ENCODE data around the gene SLC6A16. TPM values are rescaled to one million over a fixed set of nuclear protein-coding genes. Genes with fewer than 3 reads are reported as not detected.
"Not testable (repeated sequence)": the region's sequence is repeated elsewhere in the genome, so short reads cannot be mapped to it uniquely, and the experiment has no call there.

SLC6A16 gene
- total and polyA plus RNA-seq, 3 donors from 2014 or later = 47.0 to 311 (median 51.9) TPM

- Histone ChIP-seq H3K27me3 (no peaks in the 10 kb centered on the region), H3K4me1 (no peaks in the 10 kb centered on the region), H3K27ac (no peak overlapping the region), H3K4me3 (no peak overlapping the region), H3K9me3 (no peaks in the 10 kb centered on the region), H3K36me3 (ENCODE audit: low read depth, missing control alignments) (no peaks in the 10 kb centered on the region)
- intact Hi-C loops (cut with DNase I; ENCODE audit: low total_unique reads) = no loop called here
- 76 to 87% methylated on average over 6 of the region's 6 CpGs for WGBS, 2 donors
- no peak for DNase-seq
- TF ChIP-seq CTCF (IDR thresholded peaks at IDR 0.05) (no peak), POLR2A (IDR thresholded peaks at IDR 0.05) (no peak)
These were observed 30.6 kb downstream of the SLC6A16 start for GRCh38 chr19:49294401-49294800.

GRCh38 chr19:49290517-49290916, 34.5 kb downstream of the SLC6A16 start:
- 89 to 95% methylated on average over 3 of the region's 3 CpGs for WGBS, 2 donors
- no peaks in the 10 kb centered on the region for H3K4me1 ChIP-seq
- no peaks in the 10 kb centered on the region for H3K36me3 ChIP-seq (ENCODE audit: low read depth, missing control alignments)
- H3K27ac ChIP-seq = no peak overlapping the region
- TF ChIP-seq CTCF (IDR thresholded peaks at IDR 0.05) (no peak), POLR2A (IDR thresholded peaks at IDR 0.05) (no peak)
- no peak for DNase-seq
- intact Hi-C loops (cut with DNase I; ENCODE audit: low total_unique reads) = no loop called here
- H3K4me3 ChIP-seq = no peak overlapping the region
- H3K9me3 ChIP-seq = no peaks in the 10 kb centered on the region
- H3K27me3 ChIP-seq = no peaks in the 10 kb centered on the region

- WGBS, 2 donors = 69 to 73% methylated on average over 2 of the region's 2 CpGs
These were observed 35.7 kb downstream of the SLC6A16 start for GRCh38 chr19:49289286-49289685.

GRCh38 chr19:49288205-49288604, 36.8 kb downstream of the SLC6A16 start:
- H3K27ac ChIP-seq; H3K4me3 ChIP-seq; H3K27me3 ChIP-seq; H3K4me1 ChIP-seq; H3K9me3 ChIP-seq; H3K36me3 ChIP-seq (ENCODE audit: low read depth, missing control alignments); DNase-seq; intact Hi-C loops (cut with DNase I; ENCODE audit: low total_unique reads): not testable (repeated sequence)
- 92 to 97% methylated on average over 2 to 4 of the region's 4 CpGs for WGBS, 2 donors

More at GRCh38 chr19:49289286-49289685, 35.7 kb downstream of the SLC6A16 start:
- H3K27ac ChIP-seq; H3K36me3 ChIP-seq (ENCODE audit: low read depth, missing control alignments); H3K4me3 ChIP-seq; H3K9me3 ChIP-seq; H3K4me1 ChIP-seq; DNase-seq; H3K27me3 ChIP-seq; intact Hi-C loops (cut with DNase I; ENCODE audit: low total_unique reads): not testable (repeated sequence)

GRCh38 chr19:49287141-49287770, 37.7 kb downstream of the SLC6A16 start:
- no peak for TF ChIP-seq POLR2A (IDR thresholded peaks at IDR 0.05)
- TF ChIP-seq CTCF (IDR thresholded peaks at IDR 0.05) = no peak
- H3K36me3 ChIP-seq (ENCODE audit: low read depth, missing control alignments) = no peaks in the 10 kb centered on the region
- intact Hi-C loops (cut with DNase I; ENCODE audit: low total_unique reads) = no loop called here
- H3K27ac ChIP-seq = no peak overlapping the region
- no peaks in the 10 kb centered on the region for H3K4me1 ChIP-seq
- WGBS, 2 donors = 32 to 43% methylated on average over 2 of the region's 2 CpGs
- H3K9me3 ChIP-seq = no peaks in the 10 kb centered on the region
- H3K27me3 ChIP-seq = no peaks in the 10 kb centered on the region
- no peak overlapping the region for H3K4me3 ChIP-seq
- no peak for DNase-seq

- intact Hi-C loops (cut with DNase I; ENCODE audit: low total_unique reads) = no loop called here
These were observed 42.8 kb downstream of the SLC6A16 start for GRCh38 chr19:49282184-49282583.

More at GRCh38 chr19:49282184-49282583, 42.8 kb downstream of the SLC6A16 start:
- no peaks in the 10 kb centered on the region for H3K36me3 ChIP-seq (ENCODE audit: low read depth, missing control alignments)
- H3K9me3 ChIP-seq = no peaks in the 10 kb centered on the region
- H3K27ac ChIP-seq = no peak overlapping the region
- TF ChIP-seq POLR2A (IDR thresholded peaks at IDR 0.05) = no peak
- TF ChIP-seq CTCF (IDR thresholded peaks at IDR 0.05) = no peak
- H3K4me1 ChIP-seq = no peaks in the 10 kb centered on the region
- H3K4me3 ChIP-seq = peak overlapping the region in 1 of 2 donors; percentile 2
- 39 to 78% methylated on average over 6 to 13 of the region's 13 CpGs for WGBS, 2 donors
- H3K27me3 ChIP-seq = no peaks in the 10 kb centered on the region
- peak; percentile 33 for DNase-seq
